H1 (cell line): ENCODE data around the gene GRPR.

Experiments
- CTCF ChIP-seq, 3 experiments: IDR thresholded peaks; 1 replicate in 2 of 3; 2 replicates in 1 of 3; pipeline versions ENCODE4 v1.5.1 to v1.6.1; 2011; ENCODE audit warnings: low read length in 3 of 3, mild to moderate bottlenecking in 3 of 3, inconsistent platforms in 2 of 3, low read depth in 1 of 3, moderate library complexity in 1 of 3; ENCODE audit not compliant: insufficient read depth in 1 of 3; ENCODE audit errors: control extremely low read depth in 1 of 3
- EZH2 ChIP-seq: fragments of 200-600 bp; sonication (generic); IDR thresholded peaks from 2 replicates; pipeline ENCODE4 v1.7.1; 2012; ENCODE audit warnings: low read depth, mild to moderate bottlenecking, moderate library complexity, low read length, inconsistent platforms; ENCODE audit not compliant: severe bottlenecking
- RFX5 ChIP-seq: IDR thresholded peaks from 2 replicates; pipeline ENCODE4 v1.6.1; 2011; ENCODE audit warnings: low read depth, low read length, improper control_type of control experiment, borderline replicate concordance

GRCh38 chrX:16089086-16089485 lies 34.3 kb upstream of the GRPR start:
- TF ChIP-seq RFX5 (no peak), CTCF (IDR thresholded peaks at IDR 0.05; ENCODE audit: control extremely low read depth in 1 of 3, insufficient read depth in 1 of 3, low read depth in 1 of 3, low read length in 3 of 3) (no peak), EZH2 (no peak)
